OCI-LY7 (cell line): ENCODE measurements around the gene FOXC2.

ENCODE experiments used
- CTCF ChIP-seq: fragments of 200-600 bp; sonication (generic); conservative IDR thresholded peaks from 2 replicates; pipeline ENCODE4 v1.5.1; 2014; ENCODE audit warnings: mild to moderate bottlenecking, antibody characterized with exemption, low read length, moderate library complexity, mixed read lengths
- EZH2phosphoT487 ChIP-seq: fragments of 200-600 bp; sonication (generic); IDR thresholded peaks from 2 replicates; pipeline ENCODE4 v1.6.1; 2018; ENCODE audit warnings: low read depth, borderline replicate concordance, mild to moderate bottlenecking, mixed run types, antibody characterized with exemption, low read length, moderate library complexity, mixed read lengths

DNA sequence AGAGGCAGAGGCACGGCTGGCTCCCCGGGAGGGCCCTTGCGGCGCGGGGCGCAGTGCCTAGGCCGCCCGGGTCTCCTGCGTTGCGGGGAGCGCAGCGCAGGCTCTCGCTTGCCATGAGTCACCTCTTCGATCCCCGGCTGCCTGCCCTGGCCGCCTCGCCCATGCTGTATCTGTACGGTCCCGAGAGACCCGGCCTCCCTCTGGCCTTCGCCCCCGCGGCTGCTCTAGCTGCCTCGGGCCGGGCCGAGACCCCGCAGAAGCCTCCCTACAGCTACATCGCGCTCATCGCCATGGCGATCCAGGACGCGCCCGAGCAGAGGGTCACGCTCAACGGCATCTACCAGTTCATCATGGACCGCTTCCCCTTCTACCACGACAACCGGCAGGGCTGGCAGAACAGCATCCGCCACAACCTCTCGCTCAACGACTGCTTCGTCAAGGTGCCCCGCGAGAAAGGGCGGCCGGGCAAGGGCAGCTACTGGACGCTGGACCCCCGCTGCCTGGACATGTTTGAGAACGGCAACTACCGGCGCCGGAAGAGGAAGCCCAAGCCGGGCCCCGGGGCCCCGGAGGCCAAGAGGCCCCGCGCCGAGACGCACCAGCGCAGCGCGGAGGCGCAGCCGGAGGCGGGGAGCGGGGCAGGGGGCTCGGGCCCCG, 12.1 kb downstream of the FOXC2 start:
- TF ChIP-seq CTCF, result no peak
- TF ChIP-seq EZH2phosphoT487, result no peak
